ENCODE measurements around the gene RAD51D. TPM values are rescaled to one million over a fixed set of nuclear protein-coding genes. Genes with fewer than 3 reads are reported as not detected.

RAD51D gene
- total RNA-seq, 3 donors from 2014 or later (not counting 1 experiment from before 2014, with no cell fraction given), result 15.4 to 27.0 (median 22.7) TPM

DNA sequence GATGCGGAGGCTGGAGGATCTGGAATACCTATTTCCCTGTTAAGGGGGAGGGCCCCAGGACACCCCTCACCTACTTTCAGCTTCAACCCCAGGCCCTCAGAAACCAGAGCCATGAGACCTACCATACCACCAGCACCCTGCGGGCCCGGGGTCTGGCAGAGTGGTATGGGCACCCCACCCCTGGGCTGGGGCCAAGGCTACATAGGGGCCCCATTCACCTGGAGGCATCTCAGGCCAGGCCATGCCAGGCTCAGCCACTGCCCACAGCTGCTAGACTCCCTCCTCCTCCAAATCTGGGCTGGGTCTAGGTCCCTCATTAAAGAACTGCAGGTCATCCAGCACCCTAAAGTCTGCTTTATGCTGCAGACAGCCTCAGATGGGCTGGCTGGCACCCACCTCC lies 10.7 kb upstream of the RAD51D start:
- no peak overlapping the region for H3K4me3 Mint-ChIP-seq
- 96% methylated on average over 3 of the region's 3 CpGs for WGBS (ENCODE audit: insufficient coverage)
- Histone ChIP-seq H3K27ac (ENCODE audit: low read length) (no peak overlapping the region), H3K4me1 (ENCODE audit: control insufficient read depth, insufficient read depth, low read length) (no peaks in the 10 kb centered on the region), H3K4me3 (ENCODE audit: low read length) (no peak overlapping the region), H3K36me3 (ENCODE audit: control insufficient read depth, insufficient read depth, low read length) (peaks cover 47% of the 10 kb centered on the region), H3K9me3 (ENCODE audit: control insufficient read depth, insufficient read depth, low read length) (no peaks in the 10 kb centered on the region), H3K27me3 (ENCODE audit: control insufficient read depth, insufficient read depth, low read length) (no peaks in the 10 kb centered on the region)
- intact Hi-C loops (cut with micrococcal nuclease), result no loop called here
- H3K4me1 Mint-ChIP-seq, result no peaks in the 10 kb centered on the region
- no peaks in the 10 kb centered on the region for H3K27me3 Mint-ChIP-seq (ENCODE audit: low read depth in 2 of 2)
- no peaks in the 10 kb centered on the region for H3K9me3 Mint-ChIP-seq
- H3K27ac Mint-ChIP-seq, result no peak overlapping the region
- ATAC-seq (no peak), DNase-seq (no peak)
- TF ChIP-seq, protein P1, sequence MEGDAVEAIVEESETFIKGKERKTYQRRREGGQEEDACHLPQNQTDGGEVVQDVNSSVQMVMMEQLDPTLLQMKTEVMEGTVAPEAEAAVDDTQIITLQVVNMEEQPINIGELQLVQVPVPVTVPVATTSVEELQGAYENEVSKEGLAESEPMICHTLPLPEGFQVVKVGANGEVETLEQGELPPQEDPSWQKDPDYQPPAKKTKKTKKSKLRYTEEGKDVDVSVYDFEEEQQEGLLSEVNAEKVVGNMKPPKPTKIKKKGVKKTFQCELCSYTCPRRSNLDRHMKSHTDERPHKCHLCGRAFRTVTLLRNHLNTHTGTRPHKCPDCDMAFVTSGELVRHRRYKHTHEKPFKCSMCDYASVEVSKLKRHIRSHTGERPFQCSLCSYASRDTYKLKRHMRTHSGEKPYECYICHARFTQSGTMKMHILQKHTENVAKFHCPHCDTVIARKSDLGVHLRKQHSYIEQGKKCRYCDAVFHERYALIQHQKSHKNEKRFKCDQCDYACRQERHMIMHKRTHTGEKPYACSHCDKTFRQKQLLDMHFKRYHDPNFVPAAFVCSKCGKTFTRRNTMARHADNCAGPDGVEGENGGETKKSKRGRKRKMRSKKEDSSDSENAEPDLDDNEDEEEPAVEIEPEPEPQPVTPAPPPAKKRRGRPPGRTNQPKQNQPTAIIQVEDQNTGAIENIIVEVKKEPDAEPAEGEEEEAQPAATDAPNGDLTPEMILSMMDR (IDR thresholded peaks at IDR 0.05), result no peak
- peaks cover 12% of the 10 kb centered on the region for H3K36me3 Mint-ChIP-seq

DNA sequence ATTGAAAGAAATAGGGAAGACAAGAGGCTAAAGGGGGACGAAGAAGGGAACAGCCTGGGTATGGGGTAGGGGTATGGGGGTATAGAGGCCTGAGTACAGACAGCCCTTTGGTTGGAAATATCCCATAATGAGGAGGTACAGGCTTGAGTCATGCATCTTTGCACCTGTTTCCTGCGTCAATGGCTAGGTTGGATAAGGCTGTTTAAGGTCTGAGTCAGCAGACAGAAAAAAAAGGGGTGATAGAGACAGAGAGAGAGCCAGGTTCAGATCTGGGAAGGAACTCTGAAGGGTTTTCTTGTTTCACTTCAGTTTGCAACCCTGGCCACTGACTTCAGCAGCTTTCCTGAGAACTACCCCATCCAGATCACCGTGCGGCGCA lies 10.3 kb upstream of the RAD51D start:
- Mint-ChIP-seq H3K27ac (no peak overlapping the region), H3K4me1 (no peaks in the 10 kb centered on the region)

DNA sequence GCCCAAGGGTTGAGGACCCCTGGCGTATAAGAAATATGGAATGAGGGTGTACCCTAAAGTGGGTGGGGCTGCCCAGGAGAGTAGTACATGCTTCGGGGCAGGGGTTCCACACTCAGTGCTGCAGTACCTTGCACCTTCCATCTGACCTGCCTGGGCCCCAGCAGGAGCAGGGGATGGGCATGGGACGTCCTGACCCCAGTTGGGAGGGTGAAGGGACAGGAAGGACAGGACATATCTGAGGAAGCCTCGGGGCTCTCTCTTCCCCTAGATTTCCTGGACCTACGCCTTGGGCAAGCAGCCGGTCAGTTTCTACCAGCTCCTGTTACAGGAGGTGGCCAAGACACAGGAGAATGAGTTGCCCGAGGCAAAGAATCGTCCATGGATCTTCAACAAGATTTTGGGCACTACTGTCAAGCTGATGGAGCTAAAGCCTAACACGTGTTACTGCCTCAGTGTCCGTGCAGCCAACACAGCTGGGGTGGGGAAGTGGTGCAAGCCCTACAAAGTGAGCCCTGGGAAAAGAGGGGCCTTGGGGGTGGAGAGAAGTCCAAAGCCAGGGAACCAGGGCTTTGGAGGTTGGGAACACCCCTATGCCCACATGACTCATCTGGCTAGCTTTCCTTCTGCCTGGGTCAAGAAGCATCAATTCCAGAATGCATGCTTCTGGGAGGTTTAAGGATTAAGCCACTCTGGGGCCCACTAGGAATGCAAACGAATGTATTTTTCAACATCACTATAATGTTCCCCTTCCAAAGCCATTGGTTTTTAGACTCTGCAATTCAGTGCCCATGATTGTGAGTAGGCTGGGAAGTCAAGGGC lies 9.7 kb upstream of the RAD51D start:
- Histone ChIP-seq H3K36me3 (ENCODE audit: control insufficient read depth, insufficient read depth, low read length) (peaks cover 37% of the 10 kb centered on the region), H3K9me3 (ENCODE audit: control insufficient read depth, insufficient read depth, low read length) (no peaks in the 10 kb centered on the region), H3K27ac (ENCODE audit: low read length) (no peak overlapping the region), H3K4me3 (ENCODE audit: low read length) (no peak overlapping the region), H3K27me3 (ENCODE audit: control insufficient read depth, insufficient read depth, low read length) (no peaks in the 10 kb centered on the region), H3K4me1 (ENCODE audit: control insufficient read depth, insufficient read depth, low read length) (no peaks in the 10 kb centered on the region)
- DNase-seq (no peak), ATAC-seq (no peak)
- Mint-ChIP-seq H3K27ac (no peak overlapping the region), H3K9me3 (no peaks in the 10 kb centered on the region), H3K4me1 (no peaks in the 10 kb centered on the region), H3K4me3 (no peak overlapping the region), H3K36me3 (peaks cover 9% of the 10 kb centered on the region), H3K27me3 (ENCODE audit: low read depth in 2 of 2) (no peaks in the 10 kb centered on the region)
- WGBS (ENCODE audit: insufficient coverage), result 90% methylated on average over 10 of the region's 11 CpGs
- TF ChIP-seq, protein P1 (IDR thresholded peaks at IDR 0.05), result no peak
- intact Hi-C loops (cut with micrococcal nuclease), result no loop called here

More for the DNA sequence above, 10.3 kb upstream of the RAD51D start:
- H3K4me3 ChIP-seq (ENCODE audit: low read length), result no peak overlapping the region
- no peaks in the 10 kb centered on the region for H3K9me3 ChIP-seq (ENCODE audit: control insufficient read depth, insufficient read depth, low read length)
- H3K4me1 ChIP-seq (ENCODE audit: control insufficient read depth, insufficient read depth, low read length), result no peaks in the 10 kb centered on the region
- intact Hi-C loops (cut with micrococcal nuclease), result no loop called here
- Mint-ChIP-seq H3K4me3 (no peak overlapping the region), H3K9me3 (no peaks in the 10 kb centered on the region), H3K27me3 (ENCODE audit: low read depth in 2 of 2) (no peaks in the 10 kb centered on the region), H3K36me3 (peaks cover 10% of the 10 kb centered on the region)
- WGBS (ENCODE audit: insufficient coverage), result 82% methylated on average over 5 of the region's 5 CpGs
- TF ChIP-seq, protein P1 (IDR thresholded peaks at IDR 0.05), result no peak
- no peaks in the 10 kb centered on the region for H3K27me3 ChIP-seq (ENCODE audit: control insufficient read depth, insufficient read depth, low read length)
- peaks cover 43% of the 10 kb centered on the region for H3K36me3 ChIP-seq (ENCODE audit: control insufficient read depth, insufficient read depth, low read length)
- no peak for ATAC-seq
- H3K27ac ChIP-seq (ENCODE audit: low read length), result no peak overlapping the region
- DNase-seq, result no peak
